Lower leg skin (tissue), 3 donors: ENCODE measurements around the gene CDRT15L2.
"Not testable (repeated sequence)": the region's sequence is repeated elsewhere in the genome, so short reads cannot be mapped to it uniquely, and the experiment has no call there.

ENCODE experiments used
- CTCF ChIP-seq, 3 donors: fragments of 450-650 bp; IDR thresholded peaks; one replicate each; pipeline ENCODE4 v1.5.1; 2016; ENCODE audit warnings: antibody characterized with exemption in 3 of 3, mild to moderate bottlenecking in 3 of 3, moderate library complexity in 2 of 3
- POLR2A ChIP-seq, 2 donors: fragments of 450-650 bp; IDR thresholded peaks; one replicate each; pipeline ENCODE4 v1.6.1; 2016 to 2017; ENCODE audit warnings: antibody characterized with exemption in 2 of 2, mild to moderate bottlenecking in 1 of 2, moderate library complexity in 1 of 2

- TF ChIP-seq CTCF, POLR2A (IDR thresholded peaks at IDR 0.05): not testable (repeated sequence)
Observed at GRCh38 chr17:20605568-20605967, 26.0 kb downstream of the CDRT15L2 start.
